ENCODE data around the gene STARD4.

The STARD4 gene

GRCh38 chr5:111512375-111513130 is at the start of gene STARD4:
Gene STARD4 (minus strand): TSS chr5:111512535. CDS start chr5:111507433, 5,102 bp downstream.
- Histone ChIP-seq H3K27ac (peak within 1 kb of the TSS; percentile 91 to 96), H3K4me3 (peak within 1 kb of the TSS; percentile 78)
- DNase-seq (ENCODE audit: low spot score): peak; percentile 99
- TF ChIP-seq CTCF (IDR thresholded peaks at IDR 0.05): no peak

GRCh38 chr5:111559680-111560079 is 47.3 kb upstream of the STARD4 start:
- H3K4me3 ChIP-seq: no peak overlapping the region
- DNase-seq (ENCODE audit: low spot score): no peak
- no peak overlapping the region for H3K27ac ChIP-seq
- no peak for TF ChIP-seq CTCF (IDR thresholded peaks at IDR 0.05)

GRCh38 chr5:111557686-111558085 is 45.4 kb upstream of the STARD4 start:
- no peak overlapping the region for H3K27ac ChIP-seq
- DNase-seq (ENCODE audit: low spot score): no peak
- no peak for TF ChIP-seq CTCF (IDR thresholded peaks at IDR 0.05)
- H3K4me3 ChIP-seq: no peak overlapping the region

- H3K4me3 ChIP-seq: no peak overlapping the region
- DNase-seq (ENCODE audit: low spot score): no peak
- no peak overlapping the region for H3K27ac ChIP-seq
- no peak for TF ChIP-seq CTCF (IDR thresholded peaks at IDR 0.05)
Observed at GRCh38 chr5:111557111-111557510, 44.8 kb upstream of the STARD4 start.

GRCh38 chr5:111556501-111556900 is 44.2 kb upstream of the STARD4 start:
- no peak overlapping the region for H3K4me3 ChIP-seq
- no peak for DNase-seq (ENCODE audit: low spot score)
- TF ChIP-seq CTCF (IDR thresholded peaks at IDR 0.05): no peak
- no peak overlapping the region for H3K27ac ChIP-seq

- no peak overlapping the region for H3K4me3 ChIP-seq
- no peak for DNase-seq (ENCODE audit: low spot score)
- no peak overlapping the region for H3K27ac ChIP-seq
- TF ChIP-seq CTCF (IDR thresholded peaks at IDR 0.05): no peak
Observed at GRCh38 chr5:111555760-111556159, 43.4 kb upstream of the STARD4 start.

- Histone ChIP-seq H3K4me3 (no peak overlapping the region), H3K27ac (no peak overlapping the region)
- no peak for DNase-seq (ENCODE audit: low spot score)
- TF ChIP-seq CTCF (IDR thresholded peaks at IDR 0.05): no peak
Observed at GRCh38 chr5:111553868-111554267, 41.5 kb upstream of the STARD4 start.

Measured in coronary artery (tissue), 2 donors.